ENCODE results near the gene LMO2.
A peak's percentile ranks its signal among the peaks of the same experiment; 100 is the strongest.
"Not testable (repeated sequence)": the region's sequence is repeated elsewhere in the genome, so short reads cannot be mapped to it uniquely, and the experiment has no call there.

Gene LMO2

GRCh38 chr11:33891714-33892327 is at the start of gene LMO2:
TSS of gene LMO2 (minus strand) at chr11:33892076. CDS start at chr11:33869716, 22,360 bp downstream.
- peak; percentile 88 for DNase-seq

- DNase-seq, result no peak
Observed at GRCh38 chr11:33940538-33940815, 48.6 kb upstream of the LMO2 start.

GRCh38 chr11:33936725-33937604 is 45.1 kb upstream of the LMO2 start:
- no peak for DNase-seq

- no peak for DNase-seq
Observed at GRCh38 chr11:33935461-33936456, 43.9 kb upstream of the LMO2 start.

GRCh38 chr11:33935005-33935404 is 43.1 kb upstream of the LMO2 start:
- DNase-seq, result no peak

- no peak for DNase-seq
Observed at GRCh38 chr11:33934450-33934849, 42.6 kb upstream of the LMO2 start.

GRCh38 chr11:33933602-33934001 is 41.7 kb upstream of the LMO2 start:
- no peak for DNase-seq

- no peak for DNase-seq
Observed at GRCh38 chr11:33932721-33933120, 40.8 kb upstream of the LMO2 start.

- not testable (repeated sequence) for DNase-seq
Observed at GRCh38 chr11:33931739-33932366, 40.0 kb upstream of the LMO2 start.

- DNase-seq, result no peak
Observed at GRCh38 chr11:33931067-33931466, 39.2 kb upstream of the LMO2 start.

- no peak for DNase-seq
Observed at GRCh38 chr11:33930317-33931021, 38.6 kb upstream of the LMO2 start.

GRCh38 chr11:33928564-33928963 is 36.7 kb upstream of the LMO2 start:
- no peak for DNase-seq

- DNase-seq, result no peak
Observed at GRCh38 chr11:33926671-33927552, 35.0 kb upstream of the LMO2 start.

GRCh38 chr11:33924341-33924740 is 32.5 kb upstream of the LMO2 start:
- no peak for DNase-seq

- no peak for DNase-seq
Observed at GRCh38 chr11:33923626-33924025, 31.8 kb upstream of the LMO2 start.

GRCh38 chr11:33920838-33921613 is 29.1 kb upstream of the LMO2 start:
- no peak for DNase-seq

GRCh38 chr11:33919645-33920044 is 27.8 kb upstream of the LMO2 start:
- no peak for DNase-seq

- not testable (repeated sequence) for DNase-seq
Observed at GRCh38 chr11:33917402-33917801, 25.5 kb upstream of the LMO2 start.

- no peak for DNase-seq
Observed at GRCh38 chr11:33916736-33917135, 24.9 kb upstream of the LMO2 start.

- no peak for DNase-seq
Observed at GRCh38 chr11:33915526-33915925, 23.6 kb upstream of the LMO2 start.

Data from NCI-H2029 (cell line).